H1 (cell line): ENCODE results near the gene CENATAC. TPM values are rescaled to one million over a fixed set of nuclear protein-coding genes. Genes with fewer than 3 reads are reported as not detected.
A peak's percentile ranks its signal among the peaks of the same experiment; 100 is the strongest.

Experiments
- CTCF ChIA-PET: fragments of 300-600 bp; sonication (Branson Sonifier 250); formaldehyde crosslinking; loops from one replicate; lab custom pipeline; 2021; ENCODE audit not compliant: partially characterized antibody; lab: Charles Lee
- POLR2A ChIA-PET: fragments of 300-600 bp; sonication (Branson Sonifier 250); formaldehyde crosslinking; loops from one replicate; lab custom pipeline; 2021; ENCODE audit warnings: inconsistent platforms; ENCODE audit not compliant: partially characterized antibody; lab: Charles Lee
- DNase-seq, 2 experiments: peaks; one replicate each; pipeline versions ENCODE4 v3.0.0 to v3.0.0-alpha.2; 2010 to 2022; ENCODE audit warnings: low spot score in 2 of 2, low read depth in 1 of 2, mixed read lengths in 1 of 2
- FAIRE-seq: peaks from 2 replicates; lab custom pipeline; 2011; peaks lifted over from hg19 to GRCh38; lab: Jason Lieb, UNC
- H2AFZ ChIP-seq: 2 replicates; pipeline ENCODE4 v1.8.1; 2012; ENCODE audit warnings: low read length, inconsistent platforms
- H2AK5ac ChIP-seq: 2 replicates; pipeline ENCODE4 v1.6.1; 2013; ENCODE audit warnings: low read depth, low read length
- H2BK120ac ChIP-seq: replicated peaks from 2 replicates; pipeline ENCODE3; 2013; ENCODE audit warnings: low read depth, low read length, inconsistent platforms
- H2BK12ac ChIP-seq: 2 replicates; pipeline ENCODE4 v1.6.1; 2013; ENCODE audit warnings: low read depth, low read length
- H2BK15ac ChIP-seq: 2 replicates; pipeline ENCODE4 v1.6.1; 2013; ENCODE audit warnings: low read length
- H2BK20ac ChIP-seq: 2 replicates; pipeline ENCODE4 v1.6.1; 2013; ENCODE audit warnings: low read length
- H2BK5ac ChIP-seq: 2 replicates; pipeline ENCODE4 v1.6.1; 2013; ENCODE audit warnings: low read depth, low read length
- H3K14ac ChIP-seq: 2 replicates; pipeline ENCODE4 v1.6.1; 2013; ENCODE audit warnings: inconsistent platforms; ENCODE audit not compliant: insufficient read length
- H3K18ac ChIP-seq: 2 replicates; pipeline ENCODE4 v1.6.1; 2013; ENCODE audit warnings: low read length; ENCODE audit errors: extremely low read depth
- H3K23ac ChIP-seq: 2 replicates; pipeline ENCODE4 v1.6.1; 2013; ENCODE audit warnings: inconsistent platforms; ENCODE audit not compliant: insufficient read length
- H3K23me2 ChIP-seq: 2 replicates; pipeline ENCODE4 v1.6.1; 2013; ENCODE audit warnings: low read depth, low read length
- H3K27ac ChIP-seq: 2 replicates; pipeline ENCODE4 v1.6.1; 2011; ENCODE audit warnings: low read depth, low read length, inconsistent platforms
- H3K27me3 ChIP-seq, 4 experiments: replicated peaks in 1 of 4; 1 replicate in 1 of 4; 2 replicates in 3 of 4; pipeline versions ENCODE4 v1.6.1 to v1.8.1; 2011 to 2013; ENCODE audit warnings: low read length in 3 of 4, mild to moderate bottlenecking in 3 of 4, inconsistent platforms in 2 of 4, mixed read lengths in 2 of 4, moderate library complexity in 1 of 4; ENCODE audit not compliant: control insufficient read depth in 3 of 4, insufficient read depth in 3 of 4; ENCODE audit errors: extremely low read depth in 1 of 4
- H3K36me3 ChIP-seq, 4 experiments: 2 replicates each; pipeline versions ENCODE4 v1.6.1 to v1.8.1; 2011 to 2013; ENCODE audit warnings: mild to moderate bottlenecking in 4 of 4, low read length in 3 of 4, moderate library complexity in 2 of 4, control low read depth in 1 of 4, inconsistent platforms in 1 of 4; ENCODE audit not compliant: insufficient read depth in 4 of 4, control insufficient read depth in 2 of 4
- H3K4ac ChIP-seq: replicated peaks from 2 replicates; pipeline ENCODE3; 2013; ENCODE audit warnings: low read length, low read depth, mixed read lengths, inconsistent platforms; ENCODE audit not compliant: insufficient read length
- H3K4me1 ChIP-seq, 4 experiments: replicated peaks in 1 of 4; 1 replicate in 1 of 4; 2 replicates in 3 of 4; pipeline versions ENCODE4 v1.6.1 to v1.8.1; 2011 to 2013; ENCODE audit warnings: low read length in 3 of 4, inconsistent platforms in 2 of 4, mixed read lengths in 1 of 4; ENCODE audit not compliant: insufficient read depth in 4 of 4, control insufficient read depth in 3 of 4
- H3K4me2 ChIP-seq, 2 experiments: 2 replicates each; pipeline versions ENCODE4 v1.6.1 to v1.8.1; 2011 to 2013; ENCODE audit warnings: low read depth in 2 of 2, low read length in 2 of 2, control low read depth in 1 of 2, inconsistent platforms in 1 of 2, mild to moderate bottlenecking in 1 of 2; ENCODE audit not compliant: insufficient read depth in 1 of 2
- H3K4me3 ChIP-seq, 4 experiments: fragments of 200-600, 300-600 bp in 1 of 4; sonication (generic), shearing (Covaris generic), sonication (Bioruptor Twin) in 1 of 4; 2 replicates each; pipeline versions ENCODE4 v1.5.1 to v1.8.1; 2011 to 2016; ENCODE audit warnings: low read length in 4 of 4, low read depth in 3 of 4, control low read depth in 2 of 4, inconsistent platforms in 2 of 4, mild to moderate bottlenecking in 2 of 4, mixed read lengths in 1 of 4, moderate library complexity in 1 of 4; ENCODE audit not compliant: insufficient read depth in 2 of 4; ENCODE audit errors: extremely low read depth in 1 of 4
- H3K56ac ChIP-seq: replicated peaks from 2 replicates; pipeline ENCODE3; 2013; ENCODE audit warnings: low read depth, mild to moderate bottlenecking, mixed read lengths, low read length, inconsistent platforms; ENCODE audit not compliant: insufficient read length
- H3K79me1 ChIP-seq: 2 replicates; pipeline ENCODE4 v1.6.1; 2013; ENCODE audit warnings: low read depth, low read length, control low read depth
- H3K79me2 ChIP-seq, 2 experiments: 2 replicates each; pipeline versions ENCODE4 v1.6.1 to v1.8.1; 2012 to 2013; ENCODE audit warnings: low read length in 2 of 2, mild to moderate bottlenecking in 2 of 2, inconsistent platforms in 1 of 2; ENCODE audit not compliant: insufficient read depth in 2 of 2, control insufficient read depth in 1 of 2
- H3K9ac ChIP-seq, 4 experiments: replicated peaks in 1 of 4; 1 replicate in 1 of 4; 2 replicates in 3 of 4; pipeline versions ENCODE4 v1.6.1 to v1.8.1; 2011 to 2013; ENCODE audit warnings: low read depth in 3 of 4, low read length in 3 of 4, control low read depth in 2 of 4, mild to moderate bottlenecking in 2 of 4, moderate library complexity in 2 of 4, inconsistent platforms in 1 of 4; ENCODE audit errors: extremely low read depth in 1 of 4
- H3K9me3 ChIP-seq, 2 experiments: 2 replicates each; pipeline versions ENCODE4 v1.6.1 to v1.8.1; 2012 to 2013; ENCODE audit warnings: mild to moderate bottlenecking in 2 of 2, moderate library complexity in 2 of 2, control low read depth in 1 of 2, inconsistent platforms in 1 of 2, low read depth in 1 of 2, low read length in 1 of 2, mixed read lengths in 1 of 2; ENCODE audit not compliant: insufficient read depth in 2 of 2
- H4K20me1 ChIP-seq, 2 experiments: replicated peaks in 1 of 2; 2 replicates each; pipeline versions ENCODE3 to v1.8.1; 2011 to 2013; ENCODE audit warnings: inconsistent platforms in 2 of 2, low read length in 2 of 2, mild to moderate bottlenecking in 1 of 2; ENCODE audit not compliant: insufficient read depth in 2 of 2, control insufficient read depth in 1 of 2
- H4K5ac ChIP-seq: 2 replicates; pipeline ENCODE4 v1.6.1; 2013; ENCODE audit warnings: low read length, low read depth, mixed read lengths, inconsistent platforms; ENCODE audit not compliant: insufficient read length
- H4K8ac ChIP-seq: 2 replicates; pipeline ENCODE4 v1.8.0; 2013; ENCODE audit warnings: mild to moderate bottlenecking, moderate library complexity, low read length, inconsistent platforms; ENCODE audit not compliant: insufficient read depth; ENCODE audit errors: extremely low read depth
- H4K91ac ChIP-seq: replicated peaks from 2 replicates; pipeline ENCODE3; 2013; ENCODE audit warnings: low read length, mixed read lengths, inconsistent platforms; ENCODE audit not compliant: insufficient read length
- BRCA1 ChIP-seq: IDR thresholded peaks from 2 replicates; pipeline ENCODE4 v1.6.1; 2012; ENCODE audit warnings: low read depth, low read length, improper control_type of control experiment
- EZH2 ChIP-seq: fragments of 200-600 bp; sonication (generic); IDR thresholded peaks from 2 replicates; pipeline ENCODE4 v1.7.1; 2012; ENCODE audit warnings: low read depth, mild to moderate bottlenecking, moderate library complexity, low read length, inconsistent platforms; ENCODE audit not compliant: severe bottlenecking
- JUN ChIP-seq: IDR thresholded peaks from 2 replicates; pipeline ENCODE4 v1.6.1; 2011; ENCODE audit warnings: low read depth, mild to moderate bottlenecking, improper control_type of control experiment, low read length
- JUND ChIP-seq: IDR thresholded peaks from 2 replicates; pipeline ENCODE4 v1.6.1; 2011; ENCODE audit warnings: mild to moderate bottlenecking, improper control_type of control experiment, low read length
- MAFK ChIP-seq: IDR thresholded peaks from 2 replicates; pipeline ENCODE4 v1.6.1; 2012; ENCODE audit warnings: low read depth, mild to moderate bottlenecking, improper control_type of control experiment, low read length
- PHF8 ChIP-seq: fragments of 200-600 bp; sonication (generic); conservative IDR thresholded peaks from 2 replicates; pipeline ENCODE4 v1.7.1; 2012; ENCODE audit warnings: low read depth, mild to moderate bottlenecking, inconsistent platforms, low read length, moderate library complexity
- POLR2A ChIP-seq, 2 experiments: IDR thresholded peaks; 1 replicate in 1 of 2; 2 replicates in 1 of 2; pipeline ENCODE4 v1.6.1; 2011; ENCODE audit warnings: low read depth in 2 of 2, low read length in 2 of 2, mild to moderate bottlenecking in 2 of 2; ENCODE audit errors: control extremely low read depth in 1 of 2
- RAD21 ChIP-seq, 2 experiments: IDR thresholded peaks in 1 of 2; conservative IDR thresholded peaks in 1 of 2; 2 replicates each; pipeline ENCODE4 v1.6.1; 2011; ENCODE audit warnings: low read depth in 2 of 2, low read length in 2 of 2, improper control_type of control experiment in 1 of 2, inconsistent platforms in 1 of 2, mild to moderate bottlenecking in 1 of 2, moderate library complexity in 1 of 2
- SIRT6 ChIP-seq: IDR thresholded peaks from one replicate; pipeline ENCODE4 v1.7.1; 2012; ENCODE audit warnings: low read length, inconsistent platforms
- TEAD4 ChIP-seq: IDR thresholded peaks from 2 replicates; pipeline ENCODE4 v1.6.1; 2012; ENCODE audit warnings: low read depth, low read length, inconsistent platforms, mixed read lengths
- ZNF274 ChIP-seq: IDR thresholded peaks from 2 replicates; pipeline ENCODE4 v1.7.0; 2012; ENCODE audit warnings: low read length, borderline replicate concordance; ENCODE audit errors: extremely low read depth
- WGBS, 2 experiments: shearing (Covaris generic) in 1 of 2; methylation state at CpG; one replicate each; pipeline versions ENCODE4 v1.1.6 to v1.1.7; 2013 to 2015; ENCODE audit warnings: low lambda C conversion rate in 2 of 2, mixed read lengths in 2 of 2, inconsistent platforms in 1 of 2, low coverage in 1 of 2, missing lambda C conversion rate in 1 of 2; ENCODE audit not compliant: insufficient replicate concordance in 2 of 2, insufficient coverage in 1 of 2, insufficient read length in 1 of 2; ENCODE audit errors: extremely low coverage in 1 of 2, missing lambda C conversion rate in 1 of 2; 5-methylcytosine and 5-hydroxymethylcytosine counted together
- polyA plus RNA-seq, 7 experiments: library from polyadenylated mRNA; depleted of rRNA in 3 of 7; stranded (reverse) in 5 of 7; unstranded in 2 of 7; fragments of >200 nt in 5 of 7; fragments of 200-250 nt in 2 of 7; gene quantifications; 1 replicate in 5 of 7; 2 replicates in 1 of 7; 4 replicates in 1 of 7; pipeline versions ENCODE4 v1.2.1 to v1.2.3, GENCODE V29; 2011 to 2013; ENCODE audit warnings: missing spikeins in 2 of 7, mixed read lengths in 2 of 7
- total RNA-seq: library from RNA; stranded (reverse); fragmentation: NEBNext Ultra II Directional; extraction: Animal tissue kit (Norgen Biotek cat#: 25700); gene quantifications from 2 replicates; pipeline ENCODE4 v1.2.1, GENCODE V29; 2021
- TF ChIP-seq, protein P1 (sequence below): IDR thresholded peaks from 2 replicates; pipeline ENCODE4 v1.6.1; 2012; ENCODE audit warnings: low read length, inconsistent platforms

CENATAC gene
- total and polyA plus RNA-seq, 2 of the 8 experiments (the other 6 are each of a cell fraction or from before 2014, with no cell fraction given) = 22.7 to 36.4 TPM

DNA sequence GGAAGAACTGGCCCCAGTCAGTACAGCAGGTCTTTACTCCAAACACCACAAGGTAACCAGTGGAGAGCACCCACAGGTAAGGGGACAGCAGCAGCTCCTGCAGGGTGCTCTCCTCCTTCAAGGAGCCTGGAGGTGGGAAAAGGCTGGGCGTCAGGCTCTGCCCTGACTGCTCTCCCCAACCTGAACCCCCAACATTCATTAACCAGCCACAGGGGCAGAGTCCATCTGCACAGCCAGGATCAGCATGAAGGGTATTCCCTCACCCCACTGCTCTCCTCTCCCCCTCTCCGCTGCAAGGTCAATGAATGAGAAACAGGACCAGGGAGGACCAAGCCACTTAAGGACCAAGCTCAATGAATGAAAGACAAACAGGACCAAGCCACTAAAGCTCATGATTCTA, 29.0 kb downstream of the CENATAC start:
- Histone ChIP-seq H2BK15ac (no peak overlapping the region), H2BK12ac (no peak overlapping the region), H3K79me2 (peaks cover 0 to 19% of the 10 kb centered on the region in 2 experiments; a peak in 1 of 4 replicates), H4K91ac (no peak overlapping the region), H3K36me3 (peaks cover 12 to 57% (median 34%) of the 10 kb centered on the region in 4 experiments), H3K27ac (no peak overlapping the region), H2BK5ac (no peak overlapping the region; the same call in 1 of the 2 replicates), H3K23me2 (peaks cover 7% of the 10 kb centered on the region; the same call in 1 of the 2 replicates), H4K20me1 (peaks cover 3 to 16% of the 10 kb centered on the region in 2 experiments), H2BK120ac (no peak overlapping the region), H3K14ac (no peak overlapping the region), H3K79me1 (peaks cover 15% of the 10 kb centered on the region), H3K4me1 (peaks cover 6 to 13% (median 10%) of the 10 kb centered on the region in 4 experiments), H3K4me3 (no peak overlapping the region), H3K9ac (no peak overlapping the region), H4K8ac (0 out of 2 replicates have a peak overlapping the region, but pooled peaks have one; percentile 58), H3K4ac (no peak overlapping the region), H3K9me3 (no peaks in the 10 kb centered on the region), H3K56ac (no peak overlapping the region), H2BK20ac (no peak overlapping the region), H3K18ac (no peak overlapping the region), H2AFZ (no peak overlapping the region), H2AK5ac (no peak overlapping the region), H3K27me3 (no peaks in the 10 kb centered on the region), H3K4me2 (no peak overlapping the region), H4K5ac (no peak overlapping the region), H3K23ac (no peak overlapping the region)
- WGBS, 2 experiments = 88% methylated on average over 2 of the region's 2 CpGs; no CpG with 5 or more reads in 1 of the 2 experiments
- DNase-seq (no peak), FAIRE-seq (no peak)
- CTCF ChIA-PET = interaction anchor here (0.9 to 1.3 kb wide), 3 partner anchors 19 to 31 kb away, joined by 3 to 4 read pairs (median 3); no protein-coding TSS in a partner anchor
- POLR2A ChIA-PET = interaction anchor here (1.6 to 9.7 kb wide), 3 partner anchors 14 to 29 kb away, joined by 5 to 224 read pairs (median 18); partner anchors contain the start of genes HYOU1, RPS25 and TRAPPC4
- no peak for TF ChIP-seq EZH2
- TF ChIP-seq JUN = no peak
- TF ChIP-seq RAD21 (IDR thresholded peaks at IDR 0.05 in 1 of 2, conservative IDR thresholded peaks at IDR 0.05 in 1 of 2; ENCODE audit: low read depth in 2 of 2, low read length in 2 of 2) = no peak
- TF ChIP-seq POLR2A (IDR thresholded peaks at IDR 0.05; ENCODE audit: control extremely low read depth in 1 of 2, low read depth in 2 of 2, low read length in 2 of 2) = no peak
- TF ChIP-seq SIRT6 = no peak
- TF ChIP-seq, protein P1, sequence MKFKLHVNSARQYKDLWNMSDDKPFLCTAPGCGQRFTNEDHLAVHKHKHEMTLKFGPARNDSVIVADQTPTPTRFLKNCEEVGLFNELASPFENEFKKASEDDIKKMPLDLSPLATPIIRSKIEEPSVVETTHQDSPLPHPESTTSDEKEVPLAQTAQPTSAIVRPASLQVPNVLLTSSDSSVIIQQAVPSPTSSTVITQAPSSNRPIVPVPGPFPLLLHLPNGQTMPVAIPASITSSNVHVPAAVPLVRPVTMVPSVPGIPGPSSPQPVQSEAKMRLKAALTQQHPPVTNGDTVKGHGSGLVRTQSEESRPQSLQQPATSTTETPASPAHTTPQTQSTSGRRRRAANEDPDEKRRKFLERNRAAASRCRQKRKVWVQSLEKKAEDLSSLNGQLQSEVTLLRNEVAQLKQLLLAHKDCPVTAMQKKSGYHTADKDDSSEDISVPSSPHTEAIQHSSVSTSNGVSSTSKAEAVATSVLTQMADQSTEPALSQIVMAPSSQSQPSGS = no peak
- TF ChIP-seq PHF8 = no peak
- no peak for TF ChIP-seq ZNF274
- no peak for TF ChIP-seq MAFK
- TF ChIP-seq JUND = no peak
- no peak for TF ChIP-seq TEAD4
- no peak for TF ChIP-seq BRCA1
